ENCODE measurements around the gene DNAH8. TPM values are rescaled to one million over a fixed set of nuclear protein-coding genes. Genes with fewer than 3 reads are reported as not detected.

DNAH8 gene
- total RNA-seq, 1 donor from 2014 or later: 0.03 TPM

DNA sequence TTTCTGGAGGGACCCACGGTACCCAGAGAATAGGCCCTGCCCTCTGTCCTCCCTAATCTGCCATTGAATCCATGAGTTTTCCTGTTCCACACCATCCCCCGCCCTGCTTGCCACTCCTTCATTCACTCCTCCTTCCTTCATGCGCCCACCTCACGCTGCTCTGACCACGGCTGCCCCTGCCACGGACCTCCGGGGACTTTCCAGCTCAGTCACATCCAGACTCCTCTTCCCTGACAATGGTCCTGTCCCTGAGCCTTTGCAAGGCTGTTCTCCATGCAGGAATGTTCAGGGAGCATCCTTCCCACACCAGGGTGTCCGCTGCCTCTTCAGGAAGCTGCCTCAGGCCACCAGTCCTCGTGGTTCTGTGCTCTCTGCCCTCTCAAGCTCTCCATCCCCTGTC is 359.4 kb downstream of the DNAH8 start:
- Histone ChIP-seq H3K4me1 (no peaks in the 10 kb centered on the region), H3K27me3 (ENCODE audit: low read depth) (no peaks in the 10 kb centered on the region), H3K9me3 (no peaks in the 10 kb centered on the region), H3K36me3 (no peaks in the 10 kb centered on the region), H3K4me3 (no peak overlapping the region), H3K27ac (no peak overlapping the region)
- DNase-seq (no peak), ATAC-seq (no peak)
- intact Hi-C loops (cut with DNase I): no loop called here
- TF ChIP-seq, protein P1, sequence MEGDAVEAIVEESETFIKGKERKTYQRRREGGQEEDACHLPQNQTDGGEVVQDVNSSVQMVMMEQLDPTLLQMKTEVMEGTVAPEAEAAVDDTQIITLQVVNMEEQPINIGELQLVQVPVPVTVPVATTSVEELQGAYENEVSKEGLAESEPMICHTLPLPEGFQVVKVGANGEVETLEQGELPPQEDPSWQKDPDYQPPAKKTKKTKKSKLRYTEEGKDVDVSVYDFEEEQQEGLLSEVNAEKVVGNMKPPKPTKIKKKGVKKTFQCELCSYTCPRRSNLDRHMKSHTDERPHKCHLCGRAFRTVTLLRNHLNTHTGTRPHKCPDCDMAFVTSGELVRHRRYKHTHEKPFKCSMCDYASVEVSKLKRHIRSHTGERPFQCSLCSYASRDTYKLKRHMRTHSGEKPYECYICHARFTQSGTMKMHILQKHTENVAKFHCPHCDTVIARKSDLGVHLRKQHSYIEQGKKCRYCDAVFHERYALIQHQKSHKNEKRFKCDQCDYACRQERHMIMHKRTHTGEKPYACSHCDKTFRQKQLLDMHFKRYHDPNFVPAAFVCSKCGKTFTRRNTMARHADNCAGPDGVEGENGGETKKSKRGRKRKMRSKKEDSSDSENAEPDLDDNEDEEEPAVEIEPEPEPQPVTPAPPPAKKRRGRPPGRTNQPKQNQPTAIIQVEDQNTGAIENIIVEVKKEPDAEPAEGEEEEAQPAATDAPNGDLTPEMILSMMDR (IDR thresholded peaks at IDR 0.05): no peak

DNA sequence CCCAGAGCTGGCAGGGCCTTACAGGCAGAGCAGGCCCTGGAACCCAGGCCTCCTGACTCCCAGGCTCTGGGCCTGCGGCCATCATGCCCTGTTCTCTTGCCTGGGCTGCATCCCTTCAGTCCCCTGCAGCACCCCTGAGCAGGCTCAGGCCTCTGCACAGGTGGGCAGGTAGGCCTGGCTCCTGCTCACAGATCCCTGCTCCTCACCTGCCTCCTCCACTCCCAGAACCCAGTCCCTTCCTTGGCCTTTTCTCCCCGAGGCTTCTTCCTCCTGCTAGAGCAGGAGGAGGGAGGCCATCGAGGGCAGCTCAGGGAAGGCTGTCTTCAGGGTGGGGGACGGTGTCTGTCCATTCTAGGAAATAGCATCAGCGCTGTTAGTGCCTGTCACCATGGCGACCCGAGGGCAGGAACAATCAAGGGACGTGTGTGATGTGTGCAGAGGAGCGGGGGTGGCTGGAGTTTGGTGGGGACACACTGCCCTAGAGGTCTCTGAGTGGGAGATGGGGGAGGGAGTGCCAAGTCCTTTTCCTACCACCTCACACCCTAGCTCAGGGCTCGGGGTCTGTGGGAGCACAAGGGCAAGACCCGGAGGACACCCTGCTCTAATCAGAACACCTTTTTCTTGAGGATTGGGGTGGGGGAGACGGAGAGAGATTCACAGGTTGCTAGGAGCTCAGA is 360.0 kb downstream of the DNAH8 start:
- Histone ChIP-seq H3K27ac (no peak overlapping the region), H3K36me3 (no peaks in the 10 kb centered on the region), H3K9me3 (no peaks in the 10 kb centered on the region), H3K4me1 (no peaks in the 10 kb centered on the region), H3K27me3 (ENCODE audit: low read depth) (no peaks in the 10 kb centered on the region), H3K4me3 (no peak overlapping the region)
- intact Hi-C loops (cut with DNase I): no loop called here
- ATAC-seq (peak in 1 of 2 donors; percentile 10), DNase-seq (no peak)
- TF ChIP-seq, protein P1 (IDR thresholded peaks at IDR 0.05): no peak

DNA sequence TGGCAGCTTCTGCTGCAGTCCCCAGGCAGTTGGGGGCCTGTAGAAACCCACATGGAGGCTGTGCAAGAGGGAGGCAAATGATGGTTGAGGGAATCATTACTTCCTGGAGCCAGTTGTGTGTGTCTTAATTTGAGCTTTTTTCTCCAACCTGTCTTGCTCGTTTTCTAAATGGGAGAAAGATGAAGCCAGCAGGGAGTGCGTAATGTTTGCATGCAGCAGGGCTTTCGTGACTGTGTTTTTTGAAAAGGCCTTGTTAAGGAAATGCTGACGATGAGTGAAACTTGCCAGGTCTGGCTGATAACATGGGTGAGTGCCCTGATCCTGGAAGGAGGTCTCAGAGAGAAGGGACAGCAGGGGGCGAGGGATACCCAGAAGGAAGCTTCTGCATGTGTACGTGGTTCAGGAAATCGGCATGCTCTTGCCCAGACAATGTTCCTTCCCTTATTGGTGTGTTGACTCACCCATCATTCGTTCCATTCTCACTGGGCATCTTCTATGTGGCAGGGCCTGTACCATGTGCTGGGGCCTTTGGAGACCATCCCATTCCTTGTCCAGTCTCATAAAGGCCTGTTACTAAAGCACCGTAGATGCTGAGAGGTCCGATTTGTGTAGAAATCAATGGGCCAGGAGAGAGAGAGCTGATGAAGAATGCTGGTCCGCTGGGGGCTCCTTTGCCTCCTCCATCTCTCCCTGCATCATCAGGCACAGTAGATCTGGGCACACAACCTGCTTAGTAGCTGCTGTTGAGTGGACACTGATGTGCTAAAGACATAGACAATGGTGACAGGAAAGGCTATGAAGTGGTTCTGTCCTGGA is 360.9 kb downstream of the DNAH8 start:
- TF ChIP-seq, protein P1 (IDR thresholded peaks at IDR 0.05): no peak
- intact Hi-C loops (cut with DNase I): no loop called here
- H3K36me3 ChIP-seq: no peaks in the 10 kb centered on the region
- H3K9me3 ChIP-seq: no peaks in the 10 kb centered on the region
- no peak overlapping the region for H3K4me3 ChIP-seq
- no peak overlapping the region for H3K27ac ChIP-seq
- ATAC-seq: no peak
- DNase-seq: no peak
- no peaks in the 10 kb centered on the region for H3K4me1 ChIP-seq
- H3K27me3 ChIP-seq (ENCODE audit: low read depth): no peaks in the 10 kb centered on the region

DNA sequence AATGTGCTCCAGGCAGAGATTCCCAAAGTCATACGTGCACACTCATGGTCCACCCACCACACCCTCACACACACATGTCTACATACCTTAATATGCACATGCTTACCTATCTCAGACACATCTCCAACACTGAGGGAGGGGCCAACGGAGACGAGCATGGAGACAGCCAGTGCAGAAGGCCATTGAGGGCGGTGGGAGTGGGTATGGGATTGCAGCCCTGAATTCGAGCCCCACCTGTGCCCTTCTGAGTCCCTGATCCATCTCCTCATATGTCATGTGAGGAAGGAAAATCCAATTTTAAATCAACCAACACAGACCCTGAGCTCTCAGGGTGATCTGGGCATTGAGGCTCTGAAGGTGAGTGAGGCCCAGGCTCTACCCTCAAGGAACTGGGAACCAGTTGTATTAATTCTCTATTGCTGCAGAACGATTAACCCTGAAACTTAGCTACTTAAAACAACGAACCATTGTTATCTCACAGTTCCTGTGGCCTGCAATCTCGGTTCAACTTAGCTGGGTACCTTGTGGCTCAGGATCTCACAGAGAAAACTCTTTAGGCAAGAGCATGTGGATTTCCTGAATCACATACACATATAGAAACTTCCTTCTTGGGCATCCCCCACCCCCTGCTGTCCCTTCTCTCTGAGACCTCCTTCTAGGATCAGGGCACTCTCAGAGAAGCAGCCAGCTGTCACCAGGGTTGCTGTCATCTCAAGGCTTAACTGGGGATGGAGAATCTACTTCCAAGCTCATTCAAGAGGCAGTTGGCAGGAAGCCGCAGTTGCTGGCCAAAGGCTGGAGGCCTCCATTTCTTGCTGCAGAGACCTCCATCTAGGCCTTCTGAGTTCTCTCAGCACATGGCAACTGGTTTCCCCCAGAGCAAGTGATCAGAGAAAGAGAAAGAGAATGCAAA is 361.8 kb downstream of the DNAH8 start:
- no peaks in the 10 kb centered on the region for H3K4me1 ChIP-seq
- H3K9me3 ChIP-seq: no peaks in the 10 kb centered on the region
- TF ChIP-seq, protein P1 (IDR thresholded peaks at IDR 0.05): no peak
- DNase-seq: no peak
- intact Hi-C loops (cut with DNase I): no loop called here
- H3K4me3 ChIP-seq: no peak overlapping the region
- ATAC-seq: no peak
- H3K27me3 ChIP-seq (ENCODE audit: low read depth): no peaks in the 10 kb centered on the region
- no peaks in the 10 kb centered on the region for H3K36me3 ChIP-seq
- H3K27ac ChIP-seq: no peak overlapping the region

DNA sequence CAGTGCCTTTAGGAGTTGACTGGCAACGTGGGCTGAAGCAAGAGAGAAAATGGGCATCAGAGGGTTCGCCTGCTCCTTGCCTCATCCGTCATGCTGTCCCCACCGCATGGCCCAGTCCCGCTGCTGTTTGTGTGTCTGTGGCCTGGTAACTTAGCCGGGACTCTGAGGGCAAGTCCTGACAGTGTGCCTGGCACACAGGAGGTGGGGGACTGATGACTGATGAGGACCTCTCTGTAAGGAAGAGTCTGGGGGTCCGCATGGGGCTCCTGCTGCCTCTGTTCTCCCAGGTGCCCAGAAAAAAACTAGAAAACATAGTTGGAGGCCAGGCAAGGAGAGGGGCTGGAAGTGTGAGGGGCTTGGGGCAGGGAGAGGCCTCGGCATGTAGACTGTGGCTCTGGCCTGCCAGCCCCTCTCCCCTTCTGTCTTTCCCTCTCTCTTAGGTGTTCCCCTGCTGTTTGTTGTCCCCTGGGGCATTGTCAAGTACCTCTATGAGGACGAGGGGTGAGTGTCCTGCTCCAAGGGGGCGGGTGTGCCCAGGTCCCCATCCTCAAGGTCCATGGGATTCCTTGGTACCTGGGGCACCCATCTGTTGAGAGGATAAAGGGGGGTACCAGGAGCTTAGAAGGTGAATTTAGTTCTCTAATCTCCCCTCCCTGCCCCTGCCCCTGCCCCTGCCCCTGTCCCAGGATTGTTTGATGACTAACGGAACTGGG is 362.9 kb downstream of the DNAH8 start:
- Histone ChIP-seq H3K27ac (no peak overlapping the region), H3K4me3 (no peak overlapping the region), H3K9me3 (no peaks in the 10 kb centered on the region), H3K27me3 (ENCODE audit: low read depth) (no peaks in the 10 kb centered on the region), H3K36me3 (no peaks in the 10 kb centered on the region), H3K4me1 (no peaks in the 10 kb centered on the region)
- ATAC-seq: no peak
- TF ChIP-seq, protein P1 (IDR thresholded peaks at IDR 0.05): no peak
- no peak for DNase-seq
- intact Hi-C loops (cut with DNase I): no loop called here
